HG03520 (cell line): ENCODE data around the gene WEE1.
"Not testable (repeated sequence)": the region's sequence is repeated elsewhere in the genome, so short reads cannot be mapped to it uniquely, and the experiment has no call there.

Experiments used
- ATAC-seq: cut with Tn5 transposase; IDR thresholded peaks from one replicate; pipeline ENCODE4 v1.9.1; 2021; ENCODE audit warnings: mild to moderate bottlenecking, moderate library complexity; ENCODE audit not compliant: unreplicated experiment

WEE1 gene

DNA sequence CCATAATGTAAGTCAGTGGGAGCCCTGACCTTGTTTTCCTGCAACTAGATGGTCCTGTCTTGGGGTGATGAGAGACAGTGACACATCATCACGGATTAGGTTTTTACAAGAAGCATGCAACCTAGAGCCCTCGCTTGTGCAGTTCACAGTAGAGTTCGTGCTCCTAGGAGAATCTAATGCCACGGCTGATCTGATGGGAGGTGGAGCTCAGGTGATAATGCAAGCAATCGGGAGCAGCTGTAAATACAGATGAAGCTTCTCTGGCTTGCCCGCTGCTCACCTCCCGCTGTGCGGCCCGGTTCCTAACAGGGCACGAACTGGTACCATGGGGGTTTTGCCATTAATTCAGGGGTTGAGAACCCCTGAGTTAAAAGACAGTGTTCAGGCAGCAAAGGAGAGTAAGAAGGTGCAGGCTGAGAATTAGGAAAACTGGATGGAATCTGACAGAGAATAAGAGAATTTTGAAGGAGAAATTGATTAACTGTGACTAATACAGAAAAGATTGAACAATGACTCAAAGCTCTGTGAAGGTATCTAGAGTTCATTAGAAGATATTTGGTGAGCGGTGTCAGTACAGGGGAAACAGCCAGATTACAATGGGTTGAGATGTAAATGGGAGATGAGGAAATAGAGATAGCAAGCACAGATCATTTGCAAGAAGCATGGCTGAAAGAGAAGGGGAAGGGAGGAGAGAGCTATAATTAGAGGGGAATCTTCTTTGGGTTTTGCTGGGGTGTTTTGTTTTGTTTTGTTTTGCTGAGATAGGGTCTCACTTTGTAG, 21.0 kb downstream of the WEE1 start:
- ATAC-seq: no peak

DNA sequence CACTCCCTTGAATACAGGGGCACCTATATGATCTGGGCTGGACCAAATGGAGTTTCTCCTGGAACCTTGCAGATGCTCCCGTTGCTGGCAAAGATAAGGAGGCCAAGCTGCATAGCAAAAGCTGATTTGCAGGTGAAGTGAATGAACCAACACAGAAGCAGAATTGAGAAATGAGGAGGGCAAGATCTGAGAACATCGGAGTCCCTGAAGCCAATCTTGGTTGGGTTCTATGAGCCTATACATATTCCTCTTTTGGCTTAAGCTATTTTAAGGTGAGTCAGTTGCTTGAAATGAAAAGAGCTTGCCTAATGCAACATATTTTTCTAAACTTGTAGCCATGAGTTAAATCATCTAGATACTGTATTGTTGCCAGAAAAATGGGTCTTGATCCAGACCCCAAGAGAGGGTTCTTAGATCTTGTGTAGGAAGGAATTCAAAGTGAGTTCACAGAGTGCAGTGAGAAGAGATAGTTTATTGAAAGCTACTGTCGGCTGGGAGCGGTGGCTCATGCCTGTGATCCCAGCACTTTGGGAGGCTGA, 23.5 kb downstream of the WEE1 start:
- no peak for ATAC-seq

DNA sequence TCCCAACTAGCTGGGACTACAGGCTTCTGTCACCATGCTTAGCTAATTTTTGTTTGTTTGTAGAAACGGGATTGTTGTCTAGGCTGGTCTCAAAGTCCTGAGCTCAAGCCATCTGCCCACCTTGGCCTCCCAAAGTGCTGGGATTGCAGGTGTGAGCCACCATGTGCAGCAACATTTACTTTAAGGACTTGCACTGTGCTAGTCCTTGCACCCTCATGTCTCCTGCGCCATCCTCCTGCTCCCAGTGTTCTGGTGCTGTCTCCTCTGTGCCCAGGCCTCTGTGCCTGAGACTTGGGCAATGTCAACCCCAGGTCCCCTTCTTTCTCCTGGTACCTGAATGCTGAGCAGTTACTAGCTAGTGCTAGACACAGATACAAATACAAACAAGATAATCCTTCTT, 26.7 kb downstream of the WEE1 start:
- no peak for ATAC-seq

DNA sequence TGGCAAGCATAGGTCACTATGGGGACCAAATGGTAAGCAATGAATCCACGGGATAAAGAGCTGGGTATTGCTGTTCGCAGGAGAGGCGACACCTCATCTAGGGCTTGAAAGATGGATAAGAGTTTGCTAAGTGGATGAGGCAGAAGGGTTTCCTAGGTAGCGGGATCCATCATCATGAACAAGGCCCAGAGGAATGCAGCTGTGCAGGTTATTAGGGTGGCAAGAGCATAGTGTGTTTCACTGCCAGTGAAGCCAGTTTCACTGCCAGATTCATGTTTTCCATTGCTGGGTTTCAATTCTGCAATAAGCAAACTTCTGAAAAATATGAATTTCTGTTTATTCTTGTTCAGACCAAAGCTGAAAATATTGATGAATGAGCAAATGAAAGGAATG, 27.2 kb downstream of the WEE1 start:
- peak; percentile 42 for ATAC-seq

DNA sequence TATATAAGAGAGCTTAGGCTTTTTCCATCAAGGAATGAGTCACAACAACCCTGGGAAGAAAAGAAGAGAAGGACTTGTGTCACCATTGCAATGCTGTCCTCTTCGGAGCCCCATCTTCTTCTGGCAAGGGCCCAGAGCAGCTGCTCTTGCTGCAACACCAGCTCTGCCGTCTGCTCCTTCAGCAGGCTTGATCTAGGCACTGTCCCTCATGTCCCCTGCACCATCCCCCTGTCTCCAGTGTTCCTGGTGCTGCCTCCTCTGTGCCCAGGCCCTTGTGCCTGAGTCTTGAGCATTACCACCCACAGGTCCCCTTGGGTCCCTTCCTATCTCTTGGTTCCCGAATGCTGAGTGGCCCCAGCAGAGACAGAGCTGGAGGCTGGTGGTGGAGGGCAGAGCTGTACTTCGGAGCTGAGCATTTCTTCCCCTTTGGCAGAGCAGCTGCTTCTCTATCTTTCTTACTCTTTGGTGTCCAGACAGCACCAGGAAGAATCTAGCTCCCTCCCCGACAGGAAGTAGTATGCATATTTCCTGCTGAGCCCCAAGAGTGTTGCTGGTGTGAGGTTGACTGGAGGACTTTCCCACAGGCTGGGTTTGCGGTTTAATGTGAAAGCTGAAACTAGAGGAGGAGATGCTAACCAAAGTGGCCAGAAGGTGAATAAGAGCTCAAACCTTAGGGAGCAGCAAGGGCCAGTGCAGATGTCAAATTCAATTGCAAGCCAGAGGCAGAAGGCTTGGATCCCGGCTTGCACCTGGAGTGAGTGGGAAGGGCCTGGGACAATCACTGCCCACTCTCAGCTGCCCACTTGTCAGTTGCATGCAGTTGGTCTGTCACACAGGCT, 27.8 kb downstream of the WEE1 start:
- peak; percentile 65 for ATAC-seq

DNA sequence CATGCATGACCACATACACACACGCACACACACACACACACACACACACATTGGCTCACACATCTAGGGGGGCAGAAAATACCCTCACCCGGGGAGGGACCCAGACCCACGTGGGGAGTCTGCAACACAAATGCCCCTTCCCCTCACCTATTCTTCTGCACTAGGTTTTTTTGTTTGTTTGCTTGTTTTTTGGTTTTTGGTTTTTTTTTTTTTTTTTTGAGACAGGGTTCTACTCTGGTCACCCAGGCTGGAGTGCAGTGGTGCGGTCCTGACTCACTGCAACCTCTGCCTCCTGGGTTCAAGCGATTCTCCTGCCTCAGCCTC, 28.4 kb downstream of the WEE1 start:
- no peak for ATAC-seq

DNA sequence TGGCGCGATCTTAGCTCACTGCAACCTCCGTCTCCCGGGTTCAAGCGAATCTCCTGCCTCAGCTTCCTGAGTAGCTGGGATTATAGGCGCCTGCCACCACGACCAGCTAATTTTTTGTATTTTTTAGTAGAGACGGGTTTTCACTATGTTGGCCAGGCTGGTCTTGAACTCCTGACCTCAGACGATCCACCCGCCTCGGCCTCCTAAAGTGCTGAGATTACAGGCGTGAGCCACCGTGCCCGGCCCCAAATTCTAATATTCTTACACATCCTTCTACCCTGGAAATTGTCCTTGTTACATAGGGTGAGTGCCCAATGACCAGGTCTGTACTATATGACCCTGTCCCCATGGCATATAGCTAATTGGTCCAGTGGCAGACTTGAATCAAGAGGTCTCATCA, 29.7 kb downstream of the WEE1 start:
- ATAC-seq: not testable (repeated sequence)

DNA sequence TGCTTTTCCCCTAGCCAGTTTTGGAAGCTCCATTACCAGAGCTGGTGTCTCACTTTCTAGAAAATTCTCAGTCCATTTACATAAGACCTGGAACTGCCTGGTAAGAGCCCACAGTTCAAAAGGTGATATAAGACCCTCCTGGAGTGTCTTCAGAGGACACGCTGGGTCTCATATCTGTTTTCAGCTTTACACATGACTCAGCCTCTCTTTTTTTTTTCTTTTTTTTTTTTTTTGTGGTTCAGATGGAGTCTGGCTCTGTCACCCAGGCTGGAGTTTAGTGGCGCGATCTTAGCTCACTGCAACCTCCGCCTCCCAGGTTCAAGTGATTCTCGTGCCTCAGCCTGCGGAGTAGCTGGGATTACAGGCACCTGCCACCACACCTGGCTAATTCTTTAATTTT, 30.7 kb downstream of the WEE1 start:
- ATAC-seq: no peak

DNA sequence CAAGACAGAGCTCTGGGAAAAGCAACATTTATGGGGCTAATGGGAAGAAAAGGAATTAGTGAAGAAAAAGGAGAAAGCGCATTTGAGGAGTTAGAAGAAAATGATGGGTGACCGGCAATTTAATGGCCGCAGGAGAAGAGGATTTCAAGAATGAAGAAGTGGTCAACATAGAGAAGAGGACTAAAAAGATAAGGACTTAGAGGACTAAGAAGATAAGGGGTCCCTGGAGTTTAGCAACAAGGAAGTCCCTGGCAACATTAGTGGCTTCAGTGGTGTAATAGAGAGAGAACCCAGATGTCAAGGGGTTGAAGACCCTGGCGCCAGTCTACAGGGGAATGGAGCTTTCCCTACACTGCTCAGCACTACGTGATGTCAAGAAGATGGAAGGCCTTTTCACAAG, 32.3 kb downstream of the WEE1 start:
- no peak for ATAC-seq

DNA sequence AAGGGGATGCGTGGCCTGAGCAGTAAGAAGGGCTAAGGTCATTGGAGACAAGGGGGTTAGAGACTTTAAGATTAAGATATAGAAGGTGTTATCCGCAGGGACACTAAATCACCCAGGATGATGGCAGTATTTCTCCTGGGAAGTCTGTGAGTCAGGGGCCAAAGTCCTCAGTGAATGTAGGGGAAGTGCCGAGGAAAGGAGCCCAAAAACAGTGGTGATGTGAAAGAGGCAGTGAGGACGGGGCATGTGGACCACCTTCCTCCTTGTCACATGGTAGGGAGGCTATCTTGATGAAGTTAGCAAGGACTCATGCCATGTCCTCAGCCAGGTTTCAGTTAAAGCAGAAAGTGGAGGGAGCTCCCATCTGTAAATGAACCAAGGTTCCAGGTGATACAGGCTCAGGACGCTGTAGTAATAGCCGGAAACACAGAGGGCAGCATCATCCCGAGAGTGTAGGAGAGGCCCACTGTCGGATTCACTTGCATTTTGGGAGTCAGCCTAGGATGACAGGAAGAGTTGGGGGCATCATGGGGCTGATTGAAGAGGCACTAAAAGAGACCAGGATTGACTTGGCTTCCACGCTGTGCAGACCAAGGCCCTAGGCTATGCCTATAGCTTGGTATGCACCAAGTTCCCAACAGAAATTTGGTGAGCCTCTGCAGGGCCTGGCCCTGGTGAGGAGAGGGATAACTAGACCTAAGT, 33.5 kb downstream of the WEE1 start:
- ATAC-seq: no peak

DNA sequence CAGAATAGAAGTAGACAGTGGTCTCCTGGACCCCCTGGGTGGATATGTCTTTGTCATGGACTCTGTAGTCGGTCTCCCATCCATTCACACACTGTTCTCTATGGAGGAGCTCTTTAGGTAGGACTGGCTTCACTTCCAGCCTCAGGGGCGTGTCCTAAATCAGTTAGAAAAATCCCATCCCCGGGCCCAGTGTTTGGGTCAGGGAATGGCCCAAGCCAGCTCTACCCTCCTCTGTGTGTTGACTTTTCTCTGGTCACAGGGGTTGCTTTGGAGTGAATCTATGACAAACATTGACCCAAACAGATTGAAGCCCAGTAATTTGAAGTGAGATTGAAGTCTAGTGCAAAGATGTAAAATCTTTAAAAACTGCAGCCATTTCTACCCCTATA, 34.0 kb downstream of the WEE1 start:
- ATAC-seq: no peak

DNA sequence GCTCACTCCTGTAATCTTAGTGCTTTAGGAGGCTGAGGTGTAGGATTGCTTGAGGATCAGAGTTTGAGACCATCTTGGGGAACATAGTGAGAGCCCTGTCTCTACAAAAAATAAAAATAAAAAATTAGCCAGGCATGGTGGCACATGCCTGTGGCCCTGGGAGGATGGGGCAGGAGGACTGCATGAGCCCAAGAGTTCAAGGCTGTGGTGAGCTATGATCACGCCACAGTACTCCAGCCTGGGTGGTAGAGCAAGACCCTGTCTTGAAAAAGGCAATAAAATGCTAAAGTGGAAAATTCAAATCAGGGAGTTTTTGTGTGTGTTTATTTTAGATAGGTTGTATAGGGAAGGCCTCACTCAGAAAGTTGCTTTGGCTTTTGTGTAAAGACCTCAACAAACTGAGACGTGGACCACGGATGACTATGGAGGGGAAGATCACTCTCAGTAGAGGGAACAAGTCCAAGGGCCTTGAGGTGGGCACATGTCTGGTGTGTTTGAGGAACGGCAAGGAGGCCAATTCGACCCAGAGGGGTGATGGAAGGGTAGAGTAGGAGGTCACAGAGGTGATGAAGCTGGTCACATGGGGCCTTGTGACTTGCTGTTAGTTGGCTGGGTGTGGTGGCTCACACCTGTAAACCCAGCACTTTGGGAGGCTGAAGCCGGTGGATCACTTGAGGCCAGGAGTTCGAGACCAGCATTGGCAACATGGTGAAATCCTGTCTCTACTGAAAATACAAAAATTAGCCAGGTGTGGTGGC, 35.7 kb downstream of the WEE1 start:
- ATAC-seq: no peak

DNA sequence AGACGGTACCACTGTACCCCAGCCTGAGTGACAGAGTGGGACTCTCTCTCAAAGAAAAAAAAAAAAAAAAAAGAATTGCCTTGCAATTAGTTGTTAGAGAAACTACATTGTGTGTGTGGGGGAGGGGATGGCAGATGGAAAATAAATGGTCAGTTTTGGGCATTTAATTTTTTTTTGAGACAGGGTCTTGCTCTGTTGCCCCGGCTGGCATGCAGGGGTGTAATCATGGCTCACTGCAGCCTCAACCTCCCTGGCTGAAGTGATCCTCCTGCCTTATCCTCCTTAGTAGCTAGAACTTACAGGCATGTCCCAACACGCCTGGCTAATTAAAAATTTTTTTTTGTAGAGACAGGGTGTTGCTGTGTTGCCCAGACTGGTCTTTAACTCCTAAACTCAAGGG, 36.4 kb downstream of the WEE1 start:
- no peak for ATAC-seq

DNA sequence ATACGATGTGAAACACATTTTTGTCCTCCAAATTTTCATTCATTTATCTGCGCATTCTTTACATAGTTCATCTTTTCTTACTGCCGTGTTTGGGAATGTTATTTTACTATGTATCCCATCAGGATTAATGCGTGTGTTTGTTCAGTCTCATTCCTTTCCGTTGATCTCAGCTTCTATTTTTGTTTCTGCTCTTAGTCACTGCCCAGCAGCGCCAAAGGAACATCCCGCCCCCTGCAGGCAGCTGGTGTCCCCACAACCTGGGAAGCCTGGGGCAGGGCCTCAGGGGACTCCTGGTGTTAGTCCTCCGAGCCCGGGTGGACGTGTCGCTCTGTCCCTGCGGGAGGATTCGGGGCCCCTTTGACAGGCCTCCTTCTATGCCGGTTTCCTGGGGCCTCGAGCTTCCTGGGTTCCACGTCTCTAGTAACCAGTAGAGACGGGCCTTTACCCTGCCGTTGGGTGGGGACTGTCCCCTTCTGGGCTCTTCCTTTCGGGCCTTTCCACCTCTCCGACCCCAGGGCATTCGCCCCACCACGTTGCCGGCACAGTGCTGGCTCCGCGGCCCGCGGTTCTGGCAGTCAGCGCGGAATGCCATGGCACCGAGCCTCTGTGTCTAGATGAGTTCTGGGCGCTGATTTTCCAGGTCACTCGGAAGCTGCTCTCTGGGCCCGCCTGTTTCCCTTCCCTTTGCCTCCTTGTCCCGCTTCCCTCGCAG, 39.8 kb downstream of the WEE1 start:
- peak; percentile 30 for ATAC-seq

DNA sequence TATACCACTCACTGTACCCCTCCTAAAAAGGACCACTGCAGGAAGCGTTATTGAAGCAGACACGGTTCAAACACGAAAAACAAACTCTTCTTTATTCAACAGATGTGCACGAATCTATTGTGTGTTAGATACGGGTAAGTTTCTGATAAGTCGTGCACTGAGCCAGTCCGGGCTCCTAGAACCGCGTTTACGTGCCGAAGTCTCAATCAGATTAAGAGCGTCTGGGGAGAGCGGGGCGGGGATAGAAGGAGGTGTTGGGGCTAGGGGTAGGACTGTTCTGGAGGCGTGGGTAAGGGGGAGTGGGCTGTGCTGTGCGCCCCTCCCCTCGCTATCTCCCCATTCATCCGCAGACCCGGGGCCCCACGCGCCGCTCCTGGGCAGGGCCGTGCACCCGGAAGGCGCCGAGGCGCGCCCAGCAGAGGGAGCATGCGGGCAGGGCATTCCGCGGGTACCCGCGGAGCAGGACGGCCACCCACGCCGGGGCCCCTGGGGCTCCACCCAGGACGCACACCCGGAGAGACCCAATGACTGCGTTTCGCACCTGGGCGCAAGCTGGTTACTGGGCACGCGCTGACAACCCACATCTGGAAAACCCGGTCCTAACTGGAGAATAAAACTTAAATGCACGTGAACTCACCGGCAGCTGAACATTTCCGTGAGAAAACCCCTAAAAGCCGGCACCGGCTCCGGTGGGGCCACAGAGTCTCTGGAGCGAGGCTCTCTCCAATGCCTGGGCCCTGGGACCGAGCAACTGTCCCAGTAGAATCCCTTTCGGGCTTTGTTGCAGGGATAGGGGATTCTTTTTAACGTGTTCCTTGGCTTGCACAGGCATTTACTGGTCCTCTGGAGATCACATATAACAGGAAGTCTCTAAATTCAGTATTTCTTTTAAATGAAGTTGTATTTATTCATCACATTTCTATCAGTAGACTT, 40.6 kb downstream of the WEE1 start:
- peak; percentile 63 for ATAC-seq

DNA sequence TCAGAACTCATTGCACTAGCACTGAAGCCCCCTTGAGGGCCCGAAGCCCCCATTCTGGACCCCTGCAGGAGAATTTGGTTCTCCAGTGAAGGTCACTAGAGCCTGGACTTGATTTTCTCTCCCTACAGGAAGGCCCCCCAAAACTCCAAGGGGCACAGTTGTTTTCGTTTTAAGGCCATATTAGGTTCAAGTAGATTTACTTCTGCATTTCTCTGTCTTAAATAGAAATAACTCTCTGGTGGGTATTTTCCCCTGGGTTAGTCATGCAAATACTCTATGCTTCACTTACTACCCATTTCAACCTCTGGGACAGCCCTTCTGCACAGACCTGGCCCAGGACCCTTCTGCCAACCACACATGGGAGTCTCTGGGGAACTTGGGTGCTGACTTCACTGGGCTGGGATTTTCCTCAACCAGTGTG, 41.6 kb downstream of the WEE1 start:
- peak; percentile 52 for ATAC-seq

DNA sequence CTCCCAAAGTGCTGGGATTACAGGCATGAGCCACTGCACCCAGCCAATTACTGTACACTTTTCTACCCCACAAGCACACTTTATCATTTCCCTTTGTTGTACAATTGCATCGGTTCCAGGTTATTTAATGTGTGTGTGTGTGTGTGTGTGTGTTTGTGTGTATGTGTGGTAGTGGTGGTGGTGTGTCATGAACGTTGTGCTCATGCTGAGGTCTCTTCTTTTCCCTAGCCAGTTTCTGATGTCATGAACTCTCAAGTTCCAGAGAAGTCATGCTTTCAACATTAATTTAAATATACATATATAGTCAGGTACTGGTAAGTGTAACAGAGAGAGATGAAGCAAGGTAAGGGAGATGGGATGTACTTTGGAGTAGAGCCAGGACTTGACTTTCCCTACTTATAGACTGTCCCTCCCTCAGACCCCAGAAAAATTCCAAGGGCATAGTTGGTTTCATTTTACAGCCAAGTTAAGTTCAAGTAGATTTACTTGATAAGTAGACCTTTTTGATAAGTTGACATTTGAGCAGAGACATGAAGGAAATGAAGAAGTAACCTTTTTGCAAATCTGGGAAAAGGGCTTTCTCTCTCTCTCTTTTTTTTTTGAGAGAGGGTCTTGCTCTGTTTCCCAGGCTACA, 42.7 kb downstream of the WEE1 start:
- ATAC-seq: no peak

DNA sequence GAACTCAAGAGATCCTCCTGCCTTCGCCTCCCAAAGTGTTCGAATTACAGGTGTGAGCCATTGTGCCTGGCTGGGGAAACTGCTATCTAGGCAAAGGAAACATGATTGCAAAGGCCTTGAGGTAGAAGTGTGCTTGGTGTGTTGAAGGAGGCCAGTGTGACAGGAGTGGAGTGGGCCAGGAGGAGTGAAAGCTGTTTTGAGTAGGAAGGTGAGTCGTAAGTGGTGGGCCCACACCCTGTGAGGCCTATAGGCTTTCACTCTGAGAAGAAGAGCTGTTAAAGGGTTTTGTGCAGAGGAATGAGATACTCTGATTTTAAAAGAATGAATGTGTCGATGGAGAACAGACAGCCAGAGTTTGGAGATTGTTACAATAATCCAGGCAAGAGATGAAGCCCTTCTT, 43.4 kb downstream of the WEE1 start:
- no peak for ATAC-seq

DNA sequence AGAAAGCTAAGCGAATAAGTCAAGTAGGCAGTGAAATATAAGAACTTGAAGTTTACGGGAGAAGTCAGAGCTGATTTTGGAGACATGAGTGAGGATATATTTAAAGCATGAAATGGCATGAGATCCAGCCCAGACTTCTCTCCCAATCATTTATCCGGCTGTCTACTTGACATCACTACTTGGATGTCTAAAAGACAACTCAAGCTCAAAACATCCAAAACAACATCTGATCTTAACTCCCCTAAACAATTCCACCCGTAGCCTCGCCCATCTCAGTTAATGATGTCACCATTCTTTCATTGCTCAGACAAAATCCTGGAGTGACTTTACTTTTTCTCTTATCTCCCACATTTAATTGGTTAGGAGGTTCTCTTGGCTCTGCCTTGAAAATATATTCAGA, 44.5 kb downstream of the WEE1 start:
- no peak for ATAC-seq
